Esophagus squamous epithelium (tissue), 4 donors: ENCODE measurements around the gene RTTN.

Experiments used
- POLR2A ChIP-seq, 4 donors: fragments of 450-650 bp; IDR thresholded peaks; one replicate each; pipeline ENCODE4 v1.6.1; 2017; ENCODE audit warnings: antibody characterized with exemption in 4 of 4, mild to moderate bottlenecking in 4 of 4, moderate library complexity in 3 of 4
- TF ChIP-seq, protein P1 (sequence below), 6 experiments: fragments of 450-650 bp in 4 of 6; fragments of 200-600 bp in 2 of 6; sonication (generic) in 2 of 6; IDR thresholded peaks; one replicate each; pipeline ENCODE4 v1.5.1; 2016 to 2019; ENCODE audit warnings: antibody characterized with exemption in 6 of 6, mild to moderate bottlenecking in 4 of 6, moderate library complexity in 4 of 6

DNA sequence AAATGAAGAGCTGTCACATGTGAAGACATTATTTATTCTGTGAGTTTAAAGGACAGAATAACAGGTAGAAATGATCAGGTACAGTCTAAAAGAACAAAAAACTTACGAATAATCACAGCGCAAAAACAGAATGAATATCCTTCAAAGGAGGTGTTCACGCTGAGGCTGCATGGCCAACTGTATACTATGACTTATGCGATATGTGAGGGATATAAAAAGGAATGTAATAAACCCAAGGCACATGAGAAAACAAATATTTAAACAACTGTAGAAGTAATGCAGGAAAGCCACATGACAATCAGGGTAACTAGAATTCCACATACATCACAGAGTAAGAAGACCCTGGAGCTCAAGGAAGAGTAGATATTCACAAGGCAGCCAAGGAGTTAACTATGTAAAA, 81.3 kb downstream of the RTTN start:
- no peak for TF ChIP-seq POLR2A (IDR thresholded peaks at IDR 0.05)
- TF ChIP-seq, protein P1, sequence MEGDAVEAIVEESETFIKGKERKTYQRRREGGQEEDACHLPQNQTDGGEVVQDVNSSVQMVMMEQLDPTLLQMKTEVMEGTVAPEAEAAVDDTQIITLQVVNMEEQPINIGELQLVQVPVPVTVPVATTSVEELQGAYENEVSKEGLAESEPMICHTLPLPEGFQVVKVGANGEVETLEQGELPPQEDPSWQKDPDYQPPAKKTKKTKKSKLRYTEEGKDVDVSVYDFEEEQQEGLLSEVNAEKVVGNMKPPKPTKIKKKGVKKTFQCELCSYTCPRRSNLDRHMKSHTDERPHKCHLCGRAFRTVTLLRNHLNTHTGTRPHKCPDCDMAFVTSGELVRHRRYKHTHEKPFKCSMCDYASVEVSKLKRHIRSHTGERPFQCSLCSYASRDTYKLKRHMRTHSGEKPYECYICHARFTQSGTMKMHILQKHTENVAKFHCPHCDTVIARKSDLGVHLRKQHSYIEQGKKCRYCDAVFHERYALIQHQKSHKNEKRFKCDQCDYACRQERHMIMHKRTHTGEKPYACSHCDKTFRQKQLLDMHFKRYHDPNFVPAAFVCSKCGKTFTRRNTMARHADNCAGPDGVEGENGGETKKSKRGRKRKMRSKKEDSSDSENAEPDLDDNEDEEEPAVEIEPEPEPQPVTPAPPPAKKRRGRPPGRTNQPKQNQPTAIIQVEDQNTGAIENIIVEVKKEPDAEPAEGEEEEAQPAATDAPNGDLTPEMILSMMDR (IDR thresholded peaks at IDR 0.05): no peak
